A673 (cell line): ENCODE data around the gene IRF6.

ENCODE experiments used
- EZH2 ChIP-seq: fragments of 200-600 bp; sonication (generic); IDR thresholded peaks from 2 replicates; pipeline ENCODE4 v1.6.1; 2017; ENCODE audit warnings: borderline replicate concordance, low read depth, mild to moderate bottlenecking, mixed read lengths, antibody characterized with exemption, low read length; ENCODE audit not compliant: poor library complexity, severe bottlenecking
- TF ChIP-seq, protein P1 (sequence below): fragments of 300-800, 200-600 bp; sonication (generic); conservative IDR thresholded peaks from 2 replicates; pipeline ENCODE4 v1.5.1; 2017; ENCODE audit warnings: low read depth, mild to moderate bottlenecking, antibody characterized with exemption, low read length, moderate library complexity, mixed read lengths

DNA sequence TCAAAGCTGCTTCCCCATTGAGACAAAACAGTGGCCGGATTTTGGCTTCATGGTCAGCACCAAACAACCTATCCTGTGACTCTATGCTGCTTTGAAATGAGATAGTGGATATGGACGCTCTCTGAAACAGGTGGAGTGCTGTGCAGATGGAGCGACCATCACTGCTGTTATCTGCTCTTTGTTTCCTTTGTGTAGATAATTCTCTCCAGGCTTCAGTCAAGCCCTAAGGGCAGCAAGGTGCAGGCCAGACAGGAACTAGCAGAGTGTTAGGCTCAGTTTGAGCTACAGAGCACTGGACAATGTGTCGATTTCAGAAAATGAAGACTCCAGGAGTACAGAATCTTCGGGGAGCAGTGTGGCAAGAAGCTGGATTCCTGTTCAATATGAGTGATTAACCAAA lies 4.8 kb upstream of the IRF6 start:
- TF ChIP-seq, protein P1, sequence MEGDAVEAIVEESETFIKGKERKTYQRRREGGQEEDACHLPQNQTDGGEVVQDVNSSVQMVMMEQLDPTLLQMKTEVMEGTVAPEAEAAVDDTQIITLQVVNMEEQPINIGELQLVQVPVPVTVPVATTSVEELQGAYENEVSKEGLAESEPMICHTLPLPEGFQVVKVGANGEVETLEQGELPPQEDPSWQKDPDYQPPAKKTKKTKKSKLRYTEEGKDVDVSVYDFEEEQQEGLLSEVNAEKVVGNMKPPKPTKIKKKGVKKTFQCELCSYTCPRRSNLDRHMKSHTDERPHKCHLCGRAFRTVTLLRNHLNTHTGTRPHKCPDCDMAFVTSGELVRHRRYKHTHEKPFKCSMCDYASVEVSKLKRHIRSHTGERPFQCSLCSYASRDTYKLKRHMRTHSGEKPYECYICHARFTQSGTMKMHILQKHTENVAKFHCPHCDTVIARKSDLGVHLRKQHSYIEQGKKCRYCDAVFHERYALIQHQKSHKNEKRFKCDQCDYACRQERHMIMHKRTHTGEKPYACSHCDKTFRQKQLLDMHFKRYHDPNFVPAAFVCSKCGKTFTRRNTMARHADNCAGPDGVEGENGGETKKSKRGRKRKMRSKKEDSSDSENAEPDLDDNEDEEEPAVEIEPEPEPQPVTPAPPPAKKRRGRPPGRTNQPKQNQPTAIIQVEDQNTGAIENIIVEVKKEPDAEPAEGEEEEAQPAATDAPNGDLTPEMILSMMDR: no peak
- TF ChIP-seq EZH2: no peak
